ENCODE results near the gene IGDCC3.

- no peak for TF ChIP-seq RFX5 (IDR thresholded peaks at IDR 0.05; ENCODE audit: borderline replicate concordance, low read depth, low read length)
- TF ChIP-seq CTCF (IDR thresholded peaks at IDR 0.05; ENCODE audit: control extremely low read depth in 1 of 3, insufficient read depth in 1 of 3, low read depth in 1 of 3, low read length in 3 of 3) = no peak
- no peak for TF ChIP-seq TEAD4 (IDR thresholded peaks at IDR 0.05; ENCODE audit: low read depth, low read length)
- TF ChIP-seq POLR2A (IDR thresholded peaks at IDR 0.05; ENCODE audit: control extremely low read depth in 1 of 2, low read depth in 2 of 2, low read length in 2 of 2) = no peak
- no peak for TF ChIP-seq ATF2 (IDR thresholded peaks at IDR 0.05; ENCODE audit: low read length)
- no peak for TF ChIP-seq SP2 (IDR thresholded peaks at IDR 0.05; ENCODE audit: low read length)
- TF ChIP-seq TAF1 (IDR thresholded peaks at IDR 0.05; ENCODE audit: low read depth, low read length) = no peak
- TF ChIP-seq SIN3A (conservative IDR thresholded peaks at IDR 0.05 in 1 of 2, IDR thresholded peaks at IDR 0.05 in 1 of 2; ENCODE audit: low read depth in 1 of 2, low read length in 2 of 2) = no peak
- no peak for TF ChIP-seq POLR2AphosphoS5 (IDR thresholded peaks at IDR 0.05; ENCODE audit: low read depth, low read length)
These were observed 46.3 kb upstream of the IGDCC3 start for GRCh38 chr15:65423976-65424679.

Measured in H1 (cell line).